NCI-H2171 (cell line): ENCODE data around the gene RFX1.

Experiments
- DNase-seq: peaks from one replicate; lab custom pipeline; 2025; lab: John Stamatoyannopoulos, UW

RFX1 gene

DNA sequence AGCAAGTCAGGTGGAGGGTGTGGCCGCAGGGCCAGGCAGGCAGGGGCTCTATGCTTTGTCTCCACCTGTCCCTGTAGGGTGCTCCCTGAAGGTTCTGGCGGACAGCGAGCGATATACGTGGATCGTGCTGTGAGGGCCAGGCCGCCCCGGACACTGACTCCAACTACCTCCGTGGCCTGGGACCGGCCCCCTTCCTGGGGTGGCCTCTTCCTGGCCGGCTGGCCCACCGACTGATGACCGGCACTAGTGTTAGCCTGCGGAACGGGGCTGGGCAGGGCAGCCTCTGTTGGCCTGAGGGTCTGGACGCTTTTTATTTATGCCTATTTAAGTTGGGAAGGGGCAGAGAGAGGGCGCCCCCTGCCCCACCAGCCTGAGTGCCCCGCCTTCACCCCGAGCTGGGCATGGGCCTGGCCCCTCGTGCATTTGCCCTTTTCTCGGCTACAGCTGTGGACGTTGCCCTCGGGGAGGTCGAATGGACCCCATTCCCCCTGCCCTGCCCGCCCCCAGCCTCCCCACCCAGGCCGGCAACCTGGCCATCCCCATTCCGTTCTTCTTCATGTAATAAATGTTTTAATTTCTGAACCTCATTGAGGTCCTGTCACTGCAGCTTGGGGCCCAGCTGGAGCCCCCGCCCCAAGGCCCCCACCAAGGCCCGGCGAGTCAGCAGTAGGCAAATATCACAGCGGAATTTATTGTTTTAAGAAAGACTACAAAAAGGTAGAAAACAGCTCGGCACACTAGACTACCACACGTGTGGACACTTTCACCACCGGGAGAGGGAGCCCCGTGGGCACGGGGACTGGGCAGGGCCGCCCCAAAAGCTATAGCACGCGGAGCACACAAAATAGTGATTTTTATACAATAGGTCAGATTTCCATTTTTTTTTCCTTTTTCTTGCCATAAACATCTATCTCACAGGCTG is 45.0 kb downstream of the RFX1 start:
- no peak for DNase-seq

DNA sequence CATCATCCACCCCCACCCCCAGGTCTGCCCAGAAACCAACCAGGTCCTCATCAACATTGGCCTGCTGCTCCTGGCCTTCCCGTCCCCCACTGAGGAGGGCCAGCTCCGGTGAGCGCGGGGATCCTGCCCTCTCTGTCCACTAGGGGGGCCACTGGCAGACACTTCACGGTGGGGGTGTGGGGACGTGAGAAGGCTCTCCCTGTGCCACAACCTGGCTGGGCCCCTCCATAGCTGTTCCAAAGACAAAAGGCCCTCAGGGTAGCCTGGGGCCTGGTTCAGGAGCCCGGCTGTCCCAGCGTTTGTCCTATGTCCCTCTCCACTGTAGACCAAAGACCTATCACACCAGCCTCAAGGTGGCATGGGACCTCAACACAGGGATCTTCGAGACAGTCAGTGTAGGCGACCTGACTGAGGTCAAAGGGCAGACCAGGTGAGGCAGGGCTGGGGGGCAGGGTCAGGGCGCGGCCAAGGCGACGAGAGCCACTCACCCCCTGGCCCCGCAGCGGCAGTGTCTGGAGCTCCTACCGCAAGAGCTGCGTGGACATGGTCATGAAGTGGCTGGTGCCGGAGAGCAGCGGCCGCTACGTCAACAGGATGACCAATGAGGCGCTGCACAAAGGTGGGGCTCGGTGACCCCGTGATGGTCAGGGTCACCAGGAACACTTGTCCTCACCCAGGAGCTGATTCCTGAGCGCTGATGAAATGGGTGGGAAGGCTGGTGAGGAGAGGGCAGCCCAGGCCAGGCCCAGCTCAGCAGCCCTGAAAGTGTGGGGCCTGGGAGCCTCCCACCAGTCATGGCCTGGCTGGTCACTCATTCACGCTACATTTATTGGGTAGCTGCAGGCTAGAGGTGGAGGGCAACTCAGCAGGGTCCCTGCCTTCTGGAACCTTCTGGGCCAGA is 45.9 kb downstream of the RFX1 start:
- no peak for DNase-seq

DNA sequence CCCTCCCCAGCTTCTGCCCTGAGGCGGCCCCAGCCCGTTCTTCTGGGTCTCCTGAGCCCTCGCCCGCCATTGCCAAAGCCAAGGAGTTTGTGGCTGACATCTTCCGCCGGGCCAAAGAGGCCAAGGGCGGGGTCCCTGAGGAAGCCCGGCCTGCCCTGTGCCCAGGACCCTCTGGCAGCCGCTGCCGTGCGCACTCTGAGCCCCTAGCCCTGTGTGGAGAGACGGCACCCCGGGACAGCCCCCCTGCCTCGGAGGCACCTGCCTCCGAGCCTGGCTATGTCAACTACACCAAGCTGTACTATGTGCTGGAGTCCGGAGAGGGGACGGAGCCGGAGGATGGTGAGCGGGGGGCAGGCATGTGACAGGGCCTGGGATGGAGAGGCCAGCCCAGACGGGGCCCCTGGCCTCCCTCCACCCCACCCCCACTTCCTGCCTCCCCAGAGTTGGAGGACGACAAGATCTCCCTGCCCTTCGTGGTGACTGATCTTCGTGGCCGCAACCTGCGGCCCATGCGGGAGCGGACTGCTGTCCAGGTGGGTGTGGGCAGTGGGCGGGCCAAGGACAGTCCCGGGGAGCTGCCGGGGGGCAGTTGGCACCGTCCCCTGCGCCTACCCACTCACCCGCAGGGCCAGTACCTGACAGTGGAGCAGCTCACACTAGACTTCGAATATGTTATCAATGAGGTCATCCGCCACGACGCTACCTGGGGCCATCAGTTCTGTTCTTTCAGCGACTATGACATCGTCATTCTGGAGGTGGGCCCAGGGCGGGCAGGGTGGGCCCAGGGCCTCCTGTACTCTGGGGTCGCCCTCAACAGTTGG is 46.8 kb downstream of the RFX1 start:
- DNase-seq: no peak

DNA sequence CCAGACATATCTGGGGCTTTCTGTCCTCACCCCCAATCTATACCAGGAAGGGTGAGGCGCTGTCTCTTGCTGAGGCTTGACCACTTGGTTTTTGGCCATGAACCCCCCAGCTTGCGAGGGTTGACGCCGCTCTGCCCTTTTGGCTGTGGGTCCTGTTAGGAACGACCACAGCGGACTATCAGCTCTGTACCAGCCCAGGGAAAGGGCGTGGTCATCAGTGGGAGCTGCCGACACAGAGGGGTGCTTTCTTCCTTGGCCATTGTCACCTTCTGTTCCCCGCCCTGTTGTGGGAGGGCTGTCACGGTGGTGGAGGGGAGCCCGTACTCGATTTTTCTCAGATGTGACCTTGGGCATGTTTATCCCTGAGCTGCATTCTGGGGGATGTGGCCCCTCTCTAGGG is 48.1 kb downstream of the RFX1 start:
- no peak for DNase-seq

DNA sequence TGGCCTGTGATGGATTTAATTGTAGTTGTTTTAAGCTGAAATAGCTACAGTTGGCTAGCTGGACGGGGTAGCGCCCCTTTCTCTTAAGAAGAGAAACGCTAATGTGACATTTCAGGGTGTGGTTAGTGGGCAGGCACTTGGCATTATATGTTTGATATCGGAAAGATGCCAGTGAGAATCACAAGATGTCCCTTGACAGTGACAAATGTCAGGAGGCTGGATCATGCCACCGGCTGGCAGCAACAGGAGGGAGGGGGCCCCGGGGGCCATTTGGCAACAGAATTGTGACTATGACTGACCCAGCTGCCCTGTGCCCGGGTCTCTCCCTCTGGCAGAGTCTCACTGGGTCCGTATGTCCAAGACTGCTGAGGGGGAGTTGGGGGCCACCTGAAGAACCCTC is 49.1 kb downstream of the RFX1 start:
- DNase-seq: no peak

DNA sequence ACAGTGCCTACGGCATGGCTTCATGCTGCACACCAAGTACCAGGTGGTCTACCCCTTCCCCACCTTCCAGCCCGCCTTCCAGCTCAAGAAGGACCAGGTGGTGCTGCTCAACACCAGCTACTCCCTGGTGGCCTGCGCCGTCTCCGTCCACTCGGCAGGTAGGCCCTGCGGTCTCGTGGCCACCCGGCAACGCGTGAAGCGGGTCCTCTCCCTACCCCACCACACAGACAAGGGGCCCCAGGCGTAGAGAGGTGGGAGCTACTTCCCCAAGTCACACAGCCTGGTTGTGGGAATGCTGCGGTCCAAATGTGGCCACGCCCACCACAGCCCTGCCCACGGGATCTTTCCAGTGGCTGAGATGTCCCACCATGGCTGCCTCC is 49.8 kb downstream of the RFX1 start:
- no peak for DNase-seq

DNA sequence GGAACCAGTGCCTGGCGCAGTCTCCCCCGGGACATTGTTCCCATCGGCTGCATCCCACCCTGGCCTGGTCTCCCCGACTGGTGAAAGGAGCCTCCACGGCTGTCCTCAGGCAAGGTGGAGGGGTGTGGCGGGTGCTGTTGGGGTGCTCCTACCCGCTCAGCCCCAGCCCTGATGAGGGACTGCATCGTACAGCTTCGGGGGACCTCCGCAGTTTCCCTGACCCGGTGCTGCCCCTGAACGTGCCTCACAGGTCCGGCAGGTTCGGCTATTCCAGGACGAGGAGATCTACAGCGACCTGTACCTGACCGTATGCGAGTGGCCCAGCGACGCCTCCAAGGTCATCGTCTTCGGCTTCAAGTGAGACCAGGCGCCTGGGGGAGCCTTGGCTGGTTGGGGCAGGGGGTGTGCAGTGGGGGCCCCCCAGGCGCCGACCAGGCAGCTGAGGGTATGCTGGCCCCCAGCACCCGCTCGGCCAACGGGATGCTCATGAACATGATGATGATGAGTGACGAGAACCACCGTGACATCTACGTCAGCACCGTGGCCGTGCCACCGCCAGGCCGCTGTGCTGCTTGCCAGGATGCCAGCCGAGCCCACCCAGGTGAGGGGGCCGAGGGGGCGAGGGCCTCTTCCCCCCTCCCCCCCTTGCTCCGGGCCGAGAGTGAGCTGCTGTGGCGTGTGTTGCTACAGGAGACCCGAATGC is 50.3 kb downstream of the RFX1 start:
- no peak for DNase-seq

DNA sequence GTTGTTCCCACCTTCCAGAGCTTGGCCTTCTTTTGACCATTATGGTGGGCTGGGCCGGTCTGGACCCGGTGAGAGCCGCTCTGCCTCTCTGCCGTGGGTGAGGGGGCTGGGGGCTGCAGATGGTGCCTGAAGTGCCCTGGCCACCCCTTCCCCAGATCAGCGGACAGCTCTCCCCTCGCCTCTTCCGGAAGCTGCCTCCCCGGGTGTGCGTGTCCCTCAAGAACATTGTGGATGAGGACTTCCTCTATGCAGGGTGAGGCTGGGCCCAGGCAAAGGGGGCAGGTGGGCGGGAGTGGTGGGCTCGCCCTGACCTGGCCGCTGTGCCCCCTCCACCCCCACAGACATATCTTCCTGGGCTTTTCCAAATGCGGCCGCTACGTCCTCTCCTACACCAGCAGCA is 51.9 kb downstream of the RFX1 start:
- no peak for DNase-seq

DNA sequence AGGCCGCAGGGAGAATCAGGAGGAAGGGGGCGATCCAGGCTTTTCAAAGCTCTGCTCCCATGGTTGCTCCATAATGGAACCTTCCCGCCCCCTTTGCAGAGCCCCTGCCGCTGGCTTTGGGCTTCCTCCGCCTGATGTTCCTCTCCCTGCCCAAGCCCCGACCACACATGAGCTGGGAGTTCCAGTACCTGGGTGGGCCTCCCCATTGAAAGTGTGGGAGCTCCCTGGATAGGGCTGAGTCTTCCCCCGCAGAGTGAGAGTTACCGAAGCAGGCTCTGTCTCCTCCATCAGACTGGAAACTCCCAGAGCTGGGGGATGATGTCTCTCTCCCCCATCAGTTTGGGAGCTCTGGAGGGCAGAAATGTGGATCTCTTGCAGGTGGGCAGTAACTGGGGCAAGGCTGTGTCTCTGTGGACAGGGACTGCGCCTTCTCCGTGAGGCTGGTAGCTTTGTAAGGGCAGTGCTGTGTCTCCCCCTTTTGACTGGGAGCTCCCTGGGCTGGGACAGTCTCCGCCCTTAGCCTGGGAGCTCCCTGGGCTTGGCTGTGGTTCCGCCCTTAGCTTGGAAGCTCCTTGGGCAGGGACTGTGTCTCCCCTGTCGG is 53.1 kb downstream of the RFX1 start:
- no peak for DNase-seq

DNA sequence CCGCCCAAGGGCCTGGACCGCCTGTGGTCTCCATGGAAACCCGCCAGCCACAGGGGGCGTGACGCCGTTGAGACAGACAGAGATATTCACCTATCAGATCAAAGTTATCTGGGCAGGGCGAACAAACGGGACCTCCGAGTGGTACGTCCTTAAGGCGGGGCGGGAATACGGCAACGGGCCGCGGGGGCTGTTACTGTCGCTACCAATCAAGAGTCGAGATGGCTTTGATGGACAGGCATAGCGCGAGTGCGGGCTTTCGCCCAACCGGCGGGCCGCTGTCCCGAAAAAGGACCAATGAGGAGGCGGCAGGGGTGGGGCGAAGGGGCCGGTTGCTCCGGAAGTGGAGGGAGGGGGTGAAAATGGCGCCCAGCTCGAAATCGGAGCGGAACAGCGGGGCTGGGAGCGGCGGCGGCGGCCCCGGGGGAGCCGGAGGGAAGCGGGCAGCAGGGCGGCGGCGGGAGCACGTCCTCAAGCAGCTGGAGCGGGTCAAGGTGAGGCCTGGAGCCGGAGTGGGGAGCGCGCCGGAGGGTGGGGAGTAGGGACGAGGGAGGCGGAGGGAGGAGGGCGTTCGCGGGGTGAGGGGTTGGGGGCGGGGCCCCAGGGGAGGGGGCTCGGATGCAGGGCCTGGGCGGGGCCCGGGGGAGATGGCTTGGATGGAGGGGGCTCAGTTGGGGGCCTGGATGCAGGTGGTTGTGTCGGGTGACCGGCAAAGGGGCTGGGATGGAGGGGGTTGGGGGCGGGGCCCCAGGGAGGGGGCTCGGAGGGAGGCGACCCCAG is 53.8 kb downstream of the RFX1 start, which contains the start of gene DCAF15:
TSS of gene DCAF15 (plus strand) at position 356 of the 777 bp plus-strand sequence. CDS start at position 360, 4 bp downstream.
- peak; percentile 98 for DNase-seq

DNA sequence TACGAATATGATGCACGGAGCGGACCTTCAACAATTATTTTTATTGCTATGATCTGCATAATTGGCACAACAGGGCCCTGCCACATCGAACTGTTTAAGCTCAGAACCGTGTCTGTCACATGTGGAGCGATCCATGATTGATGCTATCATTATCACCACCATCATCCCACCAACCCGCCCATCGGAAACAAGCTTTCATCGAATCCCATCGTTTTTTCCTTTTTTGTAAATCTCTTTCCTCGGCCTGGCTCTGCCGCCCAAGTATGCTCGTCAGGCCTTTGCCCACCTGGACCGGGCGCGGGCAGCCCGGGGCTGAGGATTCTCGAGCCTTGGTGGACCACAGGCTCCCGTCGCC is 54.3 kb downstream of the RFX1 start:
- no peak for DNase-seq

DNA sequence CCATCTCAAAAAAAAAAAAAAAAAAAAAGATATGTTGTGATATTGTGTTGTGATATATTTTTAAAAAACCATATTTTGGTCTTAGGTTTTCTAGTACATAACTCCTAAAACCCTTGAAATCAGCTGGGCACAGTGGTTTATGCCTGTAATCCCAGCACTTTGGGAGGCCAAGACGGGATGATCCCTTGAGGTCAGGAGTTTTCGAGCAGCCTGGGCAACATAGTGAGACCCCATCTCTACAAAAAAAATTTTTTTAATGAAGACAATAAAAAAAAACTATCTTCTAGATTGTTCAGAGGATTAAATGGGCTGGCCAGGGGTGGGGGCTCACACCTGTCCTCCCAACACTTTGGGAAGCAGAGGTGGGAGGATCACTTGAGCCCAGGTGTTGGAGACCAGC is 55.1 kb downstream of the RFX1 start:
- DNase-seq: no peak

DNA sequence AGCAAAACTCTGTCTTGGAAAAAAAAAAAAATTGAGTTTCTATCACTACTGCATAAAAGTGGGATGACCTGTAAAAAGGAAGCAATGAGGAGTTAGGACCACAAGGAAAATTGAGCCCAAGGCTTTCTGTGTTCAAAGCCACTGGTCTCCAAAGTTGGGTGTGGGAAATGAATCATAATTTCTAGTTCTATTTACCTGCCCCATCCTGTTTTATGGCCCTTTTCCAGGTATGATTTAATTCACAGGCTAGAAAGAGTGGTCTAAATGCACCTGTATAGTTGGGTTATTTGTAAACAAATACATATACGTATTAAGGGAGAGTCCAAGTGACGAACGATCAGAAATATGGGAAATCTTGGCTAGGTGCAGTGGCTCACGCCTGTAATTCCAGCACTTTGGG is 59.7 kb downstream of the RFX1 start:
- no peak for DNase-seq

DNA sequence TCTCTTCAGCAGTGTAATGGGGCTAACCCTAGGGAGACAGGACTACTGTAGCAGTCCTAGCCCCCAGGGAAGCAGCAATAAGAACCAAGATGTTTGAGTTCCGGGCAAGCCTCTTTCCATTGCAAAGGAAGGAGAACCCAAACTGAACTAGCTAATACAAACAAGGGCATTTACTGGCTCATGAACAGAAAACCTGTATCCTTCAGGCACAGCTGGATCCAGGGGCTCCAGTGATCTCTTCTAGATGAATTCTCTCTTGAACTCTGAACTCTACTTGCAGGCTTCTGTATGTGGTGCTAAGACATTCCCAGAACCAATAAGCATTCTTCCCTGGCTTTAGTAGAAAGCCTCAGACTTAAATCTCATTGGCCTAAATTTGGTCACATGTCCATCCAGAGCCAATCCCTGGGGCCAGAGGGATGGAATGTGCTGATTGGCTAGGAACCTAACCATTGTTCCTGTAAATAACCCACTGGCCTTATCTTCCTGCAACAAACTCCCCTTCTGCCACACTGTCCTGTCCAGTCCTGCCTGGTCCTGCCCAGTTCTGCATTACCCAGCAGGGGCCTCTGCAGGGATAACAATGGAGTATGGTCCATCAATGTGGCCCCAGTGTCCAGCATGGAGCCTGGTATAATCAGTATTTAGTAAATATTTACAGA is 64.0 kb downstream of the RFX1 start:
- DNase-seq: no peak

DNA sequence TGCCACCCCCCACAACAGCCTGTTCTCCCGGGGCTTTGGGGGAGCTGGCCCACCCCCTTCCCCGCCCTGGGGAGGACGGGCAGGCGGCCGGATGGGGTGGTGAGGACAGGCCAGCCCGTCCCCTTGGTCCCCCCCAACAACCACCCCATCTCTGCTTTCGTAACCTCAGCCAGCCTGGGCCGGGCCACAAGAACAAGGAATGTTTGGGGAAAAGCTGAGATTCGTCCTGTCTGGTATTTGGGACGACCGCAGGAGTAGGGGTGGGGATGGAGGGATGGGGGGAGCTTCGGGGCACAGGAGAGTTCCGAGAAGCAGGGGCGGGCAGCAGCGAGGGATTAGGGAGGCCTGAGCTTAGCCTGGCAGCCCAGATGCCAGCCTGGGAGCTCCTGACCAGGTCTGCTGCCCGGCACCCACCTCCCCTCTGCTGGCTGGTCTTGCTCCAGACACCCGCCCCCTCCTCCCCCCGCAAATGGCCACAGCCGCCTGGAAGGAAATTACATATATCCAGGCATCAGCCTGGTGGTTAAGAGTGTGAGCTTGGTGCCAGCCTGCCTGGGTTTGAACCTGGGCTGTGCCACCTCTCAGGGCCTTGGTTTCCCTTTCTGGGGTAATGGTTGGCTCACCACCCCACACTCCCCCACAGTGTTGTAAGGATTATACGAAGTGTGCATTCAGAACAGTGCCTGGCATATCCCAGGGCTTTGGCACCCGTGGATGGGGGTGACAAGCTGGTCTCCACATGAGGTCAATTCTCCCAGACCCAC is 67.6 kb downstream of the RFX1 start, which contains the start of gene PODNL1:
TSS of gene PODNL1 (minus strand) at position 117 of the 764 bp plus-strand sequence. CDS start 236 bp downstream, outside the sequence.
- no peak for DNase-seq

DNA sequence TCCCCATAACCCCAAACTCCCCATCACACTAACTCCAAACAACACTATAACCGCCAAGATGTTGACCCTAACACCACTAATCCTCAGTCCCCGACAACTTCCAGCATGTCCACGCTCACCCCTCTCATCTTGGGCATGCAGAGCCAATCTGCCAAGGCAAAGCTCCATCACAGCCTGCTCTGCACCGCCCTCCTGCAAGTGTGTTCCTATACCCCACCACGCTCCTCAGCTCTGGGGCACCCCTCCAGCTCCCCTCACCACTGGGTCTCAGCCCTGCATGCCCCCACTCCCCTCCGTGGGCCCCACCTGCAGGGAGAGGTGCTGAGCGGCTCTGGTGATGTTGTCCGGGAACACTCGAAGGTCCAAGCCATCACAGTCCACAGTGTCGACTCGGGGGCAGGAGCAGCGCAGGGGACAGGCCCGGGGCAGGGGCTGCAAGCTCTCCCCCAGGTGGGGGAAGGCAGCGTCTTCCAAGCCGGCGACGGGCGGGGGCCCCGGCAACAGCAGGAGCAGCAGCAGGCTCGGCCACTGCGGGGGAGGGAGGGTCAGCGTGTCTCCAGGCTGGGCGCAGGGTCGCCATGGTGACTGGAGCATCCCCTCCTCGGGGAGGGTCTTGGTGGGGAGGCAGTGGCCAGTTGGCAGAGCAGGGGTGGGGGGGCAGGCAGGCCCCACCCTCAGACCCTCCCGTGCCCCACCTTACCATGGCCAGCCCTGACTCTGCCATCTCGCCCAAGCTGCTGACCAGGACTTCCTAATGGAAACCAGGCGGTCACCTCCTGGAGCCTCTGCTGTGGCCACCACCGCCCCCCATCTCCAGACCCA is 68.4 kb downstream of the RFX1 start:
- no peak for DNase-seq

DNA sequence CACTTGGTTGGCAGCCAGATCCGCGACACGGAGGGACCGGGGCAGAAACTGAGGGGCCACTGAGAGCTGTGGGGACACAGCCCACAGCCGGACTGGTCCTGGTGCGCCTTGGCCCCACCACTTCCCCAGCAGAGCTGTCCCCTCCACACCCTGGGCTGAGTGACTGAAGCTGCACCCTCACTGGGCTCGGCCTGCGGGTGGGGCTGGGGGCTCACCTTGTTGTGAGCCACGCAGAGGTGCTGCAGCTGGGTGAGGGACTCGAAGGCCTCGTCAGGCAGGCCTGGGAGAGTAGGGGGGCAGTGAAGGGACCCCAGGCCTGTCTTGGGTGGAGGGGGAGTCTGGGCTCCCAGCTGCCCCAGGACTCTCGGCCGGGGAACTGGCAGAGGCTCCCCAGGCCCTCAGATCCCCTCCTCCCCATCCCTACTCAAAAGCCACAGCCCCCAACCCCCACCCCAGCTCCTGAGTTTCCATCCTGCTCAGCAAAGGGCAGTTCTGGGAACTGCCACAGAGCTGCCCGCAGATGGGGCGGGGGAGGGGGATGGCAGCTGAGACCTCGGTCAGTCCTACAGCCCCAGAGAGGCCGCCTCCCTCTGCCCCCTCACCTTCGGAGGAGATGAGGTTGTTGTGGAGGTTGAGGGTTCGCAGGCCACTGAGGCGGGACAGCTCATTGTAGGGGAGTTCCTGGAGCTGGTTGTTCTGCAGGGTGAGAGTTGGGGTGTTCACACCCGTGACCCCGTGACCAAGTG is 70.2 kb downstream of the RFX1 start:
- DNase-seq: no peak
